Prostate gland (tissue), 2 donors: ENCODE data around the gene NOL4. TPM values are rescaled to one million over a fixed set of nuclear protein-coding genes. Genes with fewer than 3 reads are reported as not detected.
"Not testable (repeated sequence)": the region's sequence is repeated elsewhere in the genome, so short reads cannot be mapped to it uniquely, and the experiment has no call there.

Experiments used
- DNase-seq: peaks from one replicate; pipeline ENCODE4 v3.0.0-alpha.2; 2019; ENCODE audit warnings: low spot score
- H3K27ac ChIP-seq, 2 donors: fragments of 200-600 bp; sonication (generic); 2 replicates each; pipeline ENCODE4 v1.5.1; 2017 to 2019
- H3K27me3 ChIP-seq: fragments of 200-600 bp; sonication (generic); replicated peaks from 2 replicates; pipeline ENCODE4 v1.5.1; 2019; ENCODE audit not compliant: insufficient read depth
- H3K36me3 ChIP-seq, 2 donors: fragments of 200-600 bp; sonication (generic); 1 replicate in 1 of 2; 2 replicates in 1 of 2; pipeline versions ENCODE4 v1.5.1 to v1.8.1; 2017 to 2019
- H3K4me1 ChIP-seq: fragments of 200-600 bp; sonication (generic); replicated peaks from 2 replicates; pipeline ENCODE4 v1.5.1; 2019
- H3K4me3 ChIP-seq, 2 donors: fragments of 200-600 bp; sonication (generic); 2 replicates each; pipeline ENCODE4 v1.5.1; 2017 to 2019
- H3K9me3 ChIP-seq: fragments of 200-600 bp; sonication (generic); 2 replicates; pipeline ENCODE4 v1.5.1; 2017
- CTCF ChIP-seq, 4 experiments: fragments of 200-600 bp in 2 of 4; fragments of 450-650 bp in 2 of 4; sonication (generic) in 2 of 4; IDR thresholded peaks; 1 replicate in 3 of 4; 2 replicates in 1 of 4; pipeline ENCODE4 v1.5.1; 2016 to 2019; ENCODE audit warnings: antibody characterized with exemption in 4 of 4, mild to moderate bottlenecking in 2 of 4, moderate library complexity in 2 of 4
- POLR2A ChIP-seq: fragments of 450-650 bp; IDR thresholded peaks from one replicate; pipeline ENCODE4 v1.6.1; 2016; ENCODE audit warnings: antibody characterized with exemption, mild to moderate bottlenecking
- POLR2AphosphoS5 ChIP-seq: sonication (generic); formaldehyde crosslinking; IDR thresholded peaks from one replicate; pipeline ENCODE4 v1.6.1; 2017; ENCODE audit warnings: antibody characterized with exemption
- WGBS: methylation state at CpG from one replicate; pipeline ENCODE4 v1.1.5; 2018; 5-methylcytosine and 5-hydroxymethylcytosine counted together
- intact Hi-C: fragments of 100-400 bp; cut with DNase I; formaldehyde crosslinking; loops from one replicate; pipeline ENCODE4 v1.14.2; 2022
- total RNA-seq, 2 donors: library from RNA; depleted of rRNA; stranded (reverse); fragments of >200 nt; gene quantifications; one replicate each; pipeline ENCODE4 v1.1.0, GENCODE V29; 2016

NOL4 gene
- total RNA-seq, result 1 to 10 TPM; 1.7 to 3.6 TPM

GRCh38 chr18:34224423-34225217 lies at the start of gene NOL4:
Gene NOL4, minus strand, starts transcription at chr18:34224913. Its CDS starts 1,660 bp downstream, at chr18:34223253.
- Histone ChIP-seq H3K36me3 (no peaks in the 10 kb centered on the region), H3K4me3 (peak within 1 kb of the TSS; percentile 16 to 28), H3K27me3 (peaks cover 7% of the 10 kb centered on the region), H3K9me3 (no peaks in the 10 kb centered on the region), H3K27ac (no peak within 1 kb of the TSS), H3K4me1 (no peaks in the 10 kb centered on the region)
- intact Hi-C loops, result no loop called here
- peak; percentile 18 for DNase-seq
- TF ChIP-seq POLR2AphosphoS5 (no peak), CTCF (IDR thresholded peaks at IDR 0.05) (peak in 1 of 4 experiments; percentile 23)
- under 1% methylated on average over 46 of the region's 56 CpGs for WGBS

- H3K4me1 ChIP-seq, intact Hi-C loops, H3K27ac ChIP-seq, H3K4me3 ChIP-seq, H3K36me3 ChIP-seq, H3K9me3 ChIP-seq, H3K27me3 ChIP-seq, DNase-seq: not testable (repeated sequence)
- WGBS, result 92% methylated on average over 2 of the region's 2 CpGs
These were observed 41.3 kb upstream of the NOL4 start for GRCh38 chr18:34266029-34266428.

DNA sequence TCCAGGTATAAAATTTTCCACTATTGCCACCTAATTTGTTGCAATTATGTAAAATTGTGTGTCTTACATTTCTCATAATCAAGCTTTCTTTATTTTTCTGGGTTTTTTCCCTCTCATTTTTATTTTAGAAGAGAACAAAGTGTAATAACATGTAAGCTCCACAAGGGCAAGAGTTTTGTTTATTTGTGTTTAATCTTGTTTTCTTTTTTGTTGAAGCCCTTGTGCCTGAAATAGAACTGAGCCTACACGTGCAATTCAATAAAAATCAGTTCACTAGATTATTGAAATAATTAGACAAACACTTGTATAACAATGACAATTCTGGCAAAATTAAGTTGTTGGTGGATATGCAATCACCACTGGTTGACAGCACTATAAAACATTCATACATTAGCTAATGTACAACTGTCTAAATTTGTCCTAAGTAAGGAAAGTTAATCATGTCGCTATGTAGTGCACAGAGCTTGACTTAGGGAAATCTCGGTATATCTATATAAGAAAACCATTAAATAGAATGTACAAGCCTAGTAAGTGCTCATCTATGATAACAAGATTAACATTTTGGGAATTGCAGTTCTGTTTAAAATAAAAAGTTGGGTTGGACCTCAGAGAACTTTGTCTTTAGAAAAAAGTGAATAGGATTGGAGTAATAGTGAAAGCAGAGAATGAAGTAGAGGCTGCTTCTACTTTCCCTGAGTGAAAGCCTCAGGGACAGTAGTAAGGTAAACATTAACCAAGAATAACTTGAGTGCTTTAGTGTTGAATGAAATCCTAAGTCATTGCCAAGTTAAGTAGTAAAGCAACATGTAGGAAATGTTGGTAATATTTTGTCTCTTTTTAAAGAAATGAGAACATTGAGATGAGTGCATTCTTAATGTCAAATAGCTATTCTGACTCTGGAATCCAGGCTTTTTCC lies 37.4 kb upstream of the NOL4 start:
- 68% methylated on average over 3 of the region's 3 CpGs for WGBS
- intact Hi-C loops, result no loop called here
- TF ChIP-seq POLR2A (no peak), CTCF (IDR thresholded peaks at IDR 0.05) (no peak), POLR2AphosphoS5 (no peak)
- DNase-seq, result no peak
- Histone ChIP-seq H3K9me3 (no peaks in the 10 kb centered on the region), H3K27ac (no peak overlapping the region), H3K4me3 (no peak overlapping the region), H3K4me1 (no peaks in the 10 kb centered on the region), H3K27me3 (no peaks in the 10 kb centered on the region), H3K36me3 (no peaks in the 10 kb centered on the region)

DNA sequence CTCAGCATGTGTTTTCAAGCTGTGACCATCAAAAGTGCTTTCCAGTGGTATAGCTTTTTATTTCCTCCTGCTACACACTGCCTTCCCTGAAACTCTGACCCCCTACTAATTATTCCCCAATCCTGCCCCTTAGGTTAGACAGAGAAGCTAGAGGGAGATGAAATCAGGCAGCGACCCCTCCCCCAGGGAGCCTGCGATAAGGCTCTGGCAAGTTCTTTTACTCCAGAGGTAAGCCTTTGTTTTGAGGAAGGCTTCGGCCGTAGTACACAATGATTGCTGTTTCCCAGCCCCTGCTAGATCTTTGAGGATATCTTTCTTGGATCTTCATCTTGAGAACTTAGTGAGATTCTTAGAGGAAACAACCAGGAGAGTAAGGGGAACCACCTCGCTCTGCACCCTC lies 33.5 kb upstream of the NOL4 start:
- Histone ChIP-seq H3K36me3 (no peaks in the 10 kb centered on the region), H3K27me3 (no peaks in the 10 kb centered on the region), H3K4me3 (no peak overlapping the region), H3K4me1 (no peaks in the 10 kb centered on the region), H3K9me3 (no peaks in the 10 kb centered on the region), H3K27ac (no peak overlapping the region)
- TF ChIP-seq POLR2A (no peak), CTCF (IDR thresholded peaks at IDR 0.05) (no peak), POLR2AphosphoS5 (no peak)
- WGBS, result 37% methylated on average over 5 of the region's 5 CpGs
- intact Hi-C loops, result no loop called here
- DNase-seq, result no peak

- Histone ChIP-seq H3K4me3 (no peak overlapping the region), H3K27me3 (no peaks in the 10 kb centered on the region), H3K27ac (no peak overlapping the region), H3K4me1 (no peaks in the 10 kb centered on the region), H3K9me3 (no peaks in the 10 kb centered on the region), H3K36me3 (no peaks in the 10 kb centered on the region)
- no peak for TF ChIP-seq POLR2AphosphoS5
- no peak for TF ChIP-seq POLR2A
- 80% methylated on average over 2 of the region's 2 CpGs for WGBS
- intact Hi-C loops, result no loop called here
- no peak for DNase-seq
These were observed 27.2 kb upstream of the NOL4 start for GRCh38 chr18:34251919-34252318.
